GM23338 (cell line): Measurements from ENCODE around the gene TRIM44. TPM values are rescaled to one million over a fixed set of nuclear protein-coding genes. Genes with fewer than 3 reads are reported as not detected.

ENCODE experiments used
- ATAC-seq: fragments of 200-7000 bp; cut with Tn5 transposase; 3 replicates; pipeline ENCODE4 v1.9.1; 2020
- DNase-seq: peaks from one replicate; pipeline ENCODE4 v3.0.0-alpha.2; 2015; ENCODE audit warnings: low spot score
- H2AFZ ChIP-seq: fragments of 200-600 bp; sonication (generic); 2 replicates; pipeline ENCODE4 v1.8.0; 2016; ENCODE audit warnings: antibody characterized with exemption, mild to moderate bottlenecking, moderate library complexity
- H3F3A ChIP-seq: fragments of 200-600 bp; sonication (generic); replicated peaks from 2 replicates; pipeline ENCODE4 v1.8.0; 2017; ENCODE audit warnings: antibody characterized with exemption, mixed run types, low read depth
- H3K27ac ChIP-seq: fragments of 200-600 bp; sonication (generic); 2 replicates; pipeline ENCODE4 v1.6.1; 2016; ENCODE audit warnings: low read depth
- H3K27me3 ChIP-seq: fragments of 200-600 bp; sonication (generic); 2 replicates; pipeline ENCODE4 v1.8.0; 2016; ENCODE audit warnings: mild to moderate bottlenecking, mixed run types, moderate library complexity; ENCODE audit not compliant: insufficient read depth
- H3K36me3 ChIP-seq: fragments of 200-600 bp; sonication (generic); 2 replicates; pipeline ENCODE4 v1.8.0; 2016; ENCODE audit warnings: mild to moderate bottlenecking; ENCODE audit not compliant: insufficient read depth
- H3K4me1 ChIP-seq: fragments of 200-600 bp; sonication (generic); 2 replicates; pipeline ENCODE4 v1.8.0; 2016; ENCODE audit warnings: mild to moderate bottlenecking, moderate library complexity; ENCODE audit not compliant: insufficient read depth
- H3K4me2 ChIP-seq: fragments of 200-600 bp; sonication (generic); 2 replicates; pipeline ENCODE4 v1.7.1; 2017; ENCODE audit warnings: mixed run types
- H3K4me3 ChIP-seq: fragments of 200-600 bp; sonication (generic); 2 replicates; pipeline ENCODE4 v1.6.1; 2016; ENCODE audit warnings: mixed run types
- H3K79me2 ChIP-seq: fragments of 200-600 bp; sonication (generic); replicated peaks from 2 replicates; pipeline ENCODE4 v1.8.0; 2017; ENCODE audit warnings: mild to moderate bottlenecking; ENCODE audit not compliant: insufficient read depth
- H3K9me2 ChIP-seq: fragments of 200-600 bp; sonication (generic); 2 replicates; pipeline ENCODE4 v1.8.0; 2017; ENCODE audit not compliant: insufficient read depth
- H4K20me1 ChIP-seq: fragments of 200-600 bp; sonication (generic); replicated peaks from 2 replicates; pipeline ENCODE4 v1.8.0; 2017; ENCODE audit warnings: mild to moderate bottlenecking; ENCODE audit not compliant: insufficient read depth
- H3K27ac Mint-ChIP-seq: 2 replicates; pipeline ENCODE4 v1.8.0; 2020; ENCODE audit warnings: inconsistent platforms, mild to moderate bottlenecking, moderate library complexity, mixed read lengths
- H3K27me3 Mint-ChIP-seq: 3 replicates; pipeline ENCODE4 v1.8.0; 2022; ENCODE audit warnings: low read depth, mild to moderate bottlenecking, moderate library complexity, mixed read lengths, inconsistent platforms; ENCODE audit not compliant: insufficient read depth, poor library complexity
- H3K36me3 Mint-ChIP-seq: 3 replicates; pipeline ENCODE4 v1.8.0; 2021; ENCODE audit warnings: low read depth, mild to moderate bottlenecking, inconsistent platforms, moderate library complexity, mixed read lengths
- H3K4me1 Mint-ChIP-seq: 3 replicates; pipeline ENCODE4 v1.8.0; 2020; ENCODE audit warnings: mild to moderate bottlenecking, inconsistent platforms, mixed read lengths
- H3K4me3 Mint-ChIP-seq: 3 replicates; pipeline ENCODE4 v1.8.0; 2021; ENCODE audit warnings: moderate library complexity, mild to moderate bottlenecking, inconsistent platforms, mixed read lengths
- H3K9me3 Mint-ChIP-seq: 3 replicates; pipeline ENCODE4 v1.8.0; 2020; ENCODE audit warnings: moderate library complexity, mild to moderate bottlenecking, inconsistent platforms, mixed read lengths
- CREB1 ChIP-seq: fragments of 250-450 bp; sonication (Bioruptor Pico); IDR thresholded peaks from 2 replicates; pipeline ENCODE4 v1.5.0; 2020; ENCODE audit warnings: low read depth, mild to moderate bottlenecking, moderate library complexity
- CTCF ChIP-seq, 2 experiments: fragments of 200-600 bp in 1 of 2; sonication (generic) in 1 of 2; conservative IDR thresholded peaks; 2 replicates each; pipeline versions ENCODE4 v1.5.1 to v1.6.1; 2016 to 2017; ENCODE audit warnings: antibody characterized with exemption in 2 of 2, low read depth in 2 of 2, mild to moderate bottlenecking in 2 of 2, moderate library complexity in 1 of 2
- ETS1 ChIP-seq: IDR thresholded peaks from 2 replicates; pipeline ENCODE4 v1.6.1; 2016; ENCODE audit warnings: antibody characterized with exemption
- EZH2 ChIP-seq: fragments of 200-600 bp; sonication (generic); IDR thresholded peaks from one replicate; pipeline ENCODE4 v1.8.0; 2017; ENCODE audit warnings: antibody characterized with exemption, mild to moderate bottlenecking, low read depth; ENCODE audit not compliant: unreplicated experiment
- EZH2phosphoT487 ChIP-seq: fragments of 200-600 bp; sonication (generic); IDR thresholded peaks from one replicate; pipeline ENCODE4 v1.8.1; 2018; ENCODE audit warnings: antibody characterized with exemption; ENCODE audit not compliant: unreplicated experiment
- JUNB ChIP-seq: IDR thresholded peaks from one replicate; pipeline ENCODE4 v1.6.1; 2016; ENCODE audit warnings: antibody characterized with exemption; ENCODE audit not compliant: unreplicated experiment
- NANOG ChIP-seq: IDR thresholded peaks from 2 replicates; pipeline ENCODE4 v1.6.1; 2016; ENCODE audit warnings: antibody characterized with exemption, borderline replicate concordance
- POLR2AphosphoS5 ChIP-seq: IDR thresholded peaks from 2 replicates; pipeline ENCODE4 v1.6.1; 2016; ENCODE audit warnings: antibody characterized with exemption, low read depth
- REST ChIP-seq: IDR thresholded peaks from one replicate; pipeline ENCODE4 v1.6.1; 2018; ENCODE audit warnings: antibody characterized with exemption; ENCODE audit not compliant: unreplicated experiment
- STAT1 ChIP-seq: IDR thresholded peaks from one replicate; pipeline ENCODE4 v1.6.1; 2016; ENCODE audit warnings: antibody characterized with exemption; ENCODE audit not compliant: unreplicated experiment
- ZNF114 ChIP-seq: fragments of 250-450 bp; sonication (Bioruptor Pico); IDR thresholded peaks from 2 replicates; pipeline ENCODE4 v1.5.0; 2020; ENCODE audit warnings: mild to moderate bottlenecking, moderate library complexity
- polyA plus RNA-seq: library from polyadenylated mRNA; unstranded; fragments of >200 nt; fragmentation: Nextera tagmentation; extraction: Ambion mirVana; gene quantifications from 2 replicates; pipeline ENCODE4 v1.2.1, GENCODE V29; 2016
- total RNA-seq: library from RNA; depleted of rRNA; stranded (reverse); fragments of >200 nt; shearing (Covaris generic); gene quantifications from 2 replicates; pipeline ENCODE4 v1.2.3, GENCODE V29; 2014
- TF ChIP-seq, protein P1 (sequence below): fragments of 250-450 bp; sonication (Bioruptor Pico); IDR thresholded peaks from 2 replicates; pipeline ENCODE4 v1.5.0; 2020; ENCODE audit warnings: mild to moderate bottlenecking, moderate library complexity

Gene TRIM44
- total and polyA plus RNA-seq, 2 experiments from 2014 or later: 10.3 to 10.4 TPM

DNA sequence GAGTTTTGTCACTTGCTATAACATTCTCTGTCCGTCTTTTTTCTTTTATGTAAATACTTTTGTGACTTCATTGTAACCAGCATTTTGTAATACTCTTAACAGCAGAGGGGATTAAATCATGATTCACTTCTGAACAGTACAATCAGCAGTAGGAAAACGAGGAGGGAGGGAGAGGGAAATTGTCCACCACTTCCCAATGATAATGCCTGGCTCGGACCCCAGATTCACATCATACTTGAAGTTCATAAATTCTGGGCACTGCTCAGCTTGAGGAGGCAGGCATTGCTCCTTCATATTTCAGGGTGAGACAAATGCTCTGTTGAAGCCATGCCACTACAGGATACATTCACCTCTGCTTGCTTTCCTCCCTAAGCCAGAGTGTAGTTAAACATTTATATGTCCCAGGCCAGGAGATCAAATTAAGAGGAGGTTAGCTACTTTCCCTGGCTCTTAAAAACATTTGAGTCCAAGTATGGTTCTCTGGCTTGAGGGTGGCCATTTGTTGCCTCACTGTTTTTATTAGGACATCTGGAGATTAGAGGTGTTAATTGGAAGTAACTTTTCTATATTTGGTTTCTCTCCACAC is 152.2 kb downstream of the TRIM44 start:
- H3F3A ChIP-seq: no peaks in the 10 kb centered on the region
- H3K4me3 ChIP-seq: no peak overlapping the region
- no peaks in the 10 kb centered on the region for H3K4me1 ChIP-seq
- H3K79me2 ChIP-seq: no peaks in the 10 kb centered on the region
- H3K36me3 ChIP-seq: no peaks in the 10 kb centered on the region
- no peaks in the 10 kb centered on the region; the same call in 1 of the 2 replicates for H4K20me1 ChIP-seq
- Mint-ChIP-seq H3K27ac (no peak overlapping the region), H3K4me3 (no peak overlapping the region), H3K27me3 (no peaks in the 10 kb centered on the region), H3K9me3 (no peaks in the 10 kb centered on the region), H3K4me1 (peaks cover 5% of the 10 kb centered on the region; the same call in 1 of the 3 replicates), H3K36me3 (no peaks in the 10 kb centered on the region)
- ATAC-seq (no peak), DNase-seq (no peak)
- no peaks in the 10 kb centered on the region for H3K27me3 ChIP-seq
- no peak for TF ChIP-seq EZH2
- no peak for TF ChIP-seq ETS1
- TF ChIP-seq STAT1: no peak
- TF ChIP-seq REST: no peak
- no peak for TF ChIP-seq POLR2AphosphoS5
- TF ChIP-seq CREB1 (CRISPR knock-in tag): no peak
- no peak for TF ChIP-seq CTCF (conservative IDR thresholded peaks at IDR 0.05; ENCODE audit: low read depth in 2 of 2)
- TF ChIP-seq EZH2phosphoT487: no peak
- TF ChIP-seq, protein P1, sequence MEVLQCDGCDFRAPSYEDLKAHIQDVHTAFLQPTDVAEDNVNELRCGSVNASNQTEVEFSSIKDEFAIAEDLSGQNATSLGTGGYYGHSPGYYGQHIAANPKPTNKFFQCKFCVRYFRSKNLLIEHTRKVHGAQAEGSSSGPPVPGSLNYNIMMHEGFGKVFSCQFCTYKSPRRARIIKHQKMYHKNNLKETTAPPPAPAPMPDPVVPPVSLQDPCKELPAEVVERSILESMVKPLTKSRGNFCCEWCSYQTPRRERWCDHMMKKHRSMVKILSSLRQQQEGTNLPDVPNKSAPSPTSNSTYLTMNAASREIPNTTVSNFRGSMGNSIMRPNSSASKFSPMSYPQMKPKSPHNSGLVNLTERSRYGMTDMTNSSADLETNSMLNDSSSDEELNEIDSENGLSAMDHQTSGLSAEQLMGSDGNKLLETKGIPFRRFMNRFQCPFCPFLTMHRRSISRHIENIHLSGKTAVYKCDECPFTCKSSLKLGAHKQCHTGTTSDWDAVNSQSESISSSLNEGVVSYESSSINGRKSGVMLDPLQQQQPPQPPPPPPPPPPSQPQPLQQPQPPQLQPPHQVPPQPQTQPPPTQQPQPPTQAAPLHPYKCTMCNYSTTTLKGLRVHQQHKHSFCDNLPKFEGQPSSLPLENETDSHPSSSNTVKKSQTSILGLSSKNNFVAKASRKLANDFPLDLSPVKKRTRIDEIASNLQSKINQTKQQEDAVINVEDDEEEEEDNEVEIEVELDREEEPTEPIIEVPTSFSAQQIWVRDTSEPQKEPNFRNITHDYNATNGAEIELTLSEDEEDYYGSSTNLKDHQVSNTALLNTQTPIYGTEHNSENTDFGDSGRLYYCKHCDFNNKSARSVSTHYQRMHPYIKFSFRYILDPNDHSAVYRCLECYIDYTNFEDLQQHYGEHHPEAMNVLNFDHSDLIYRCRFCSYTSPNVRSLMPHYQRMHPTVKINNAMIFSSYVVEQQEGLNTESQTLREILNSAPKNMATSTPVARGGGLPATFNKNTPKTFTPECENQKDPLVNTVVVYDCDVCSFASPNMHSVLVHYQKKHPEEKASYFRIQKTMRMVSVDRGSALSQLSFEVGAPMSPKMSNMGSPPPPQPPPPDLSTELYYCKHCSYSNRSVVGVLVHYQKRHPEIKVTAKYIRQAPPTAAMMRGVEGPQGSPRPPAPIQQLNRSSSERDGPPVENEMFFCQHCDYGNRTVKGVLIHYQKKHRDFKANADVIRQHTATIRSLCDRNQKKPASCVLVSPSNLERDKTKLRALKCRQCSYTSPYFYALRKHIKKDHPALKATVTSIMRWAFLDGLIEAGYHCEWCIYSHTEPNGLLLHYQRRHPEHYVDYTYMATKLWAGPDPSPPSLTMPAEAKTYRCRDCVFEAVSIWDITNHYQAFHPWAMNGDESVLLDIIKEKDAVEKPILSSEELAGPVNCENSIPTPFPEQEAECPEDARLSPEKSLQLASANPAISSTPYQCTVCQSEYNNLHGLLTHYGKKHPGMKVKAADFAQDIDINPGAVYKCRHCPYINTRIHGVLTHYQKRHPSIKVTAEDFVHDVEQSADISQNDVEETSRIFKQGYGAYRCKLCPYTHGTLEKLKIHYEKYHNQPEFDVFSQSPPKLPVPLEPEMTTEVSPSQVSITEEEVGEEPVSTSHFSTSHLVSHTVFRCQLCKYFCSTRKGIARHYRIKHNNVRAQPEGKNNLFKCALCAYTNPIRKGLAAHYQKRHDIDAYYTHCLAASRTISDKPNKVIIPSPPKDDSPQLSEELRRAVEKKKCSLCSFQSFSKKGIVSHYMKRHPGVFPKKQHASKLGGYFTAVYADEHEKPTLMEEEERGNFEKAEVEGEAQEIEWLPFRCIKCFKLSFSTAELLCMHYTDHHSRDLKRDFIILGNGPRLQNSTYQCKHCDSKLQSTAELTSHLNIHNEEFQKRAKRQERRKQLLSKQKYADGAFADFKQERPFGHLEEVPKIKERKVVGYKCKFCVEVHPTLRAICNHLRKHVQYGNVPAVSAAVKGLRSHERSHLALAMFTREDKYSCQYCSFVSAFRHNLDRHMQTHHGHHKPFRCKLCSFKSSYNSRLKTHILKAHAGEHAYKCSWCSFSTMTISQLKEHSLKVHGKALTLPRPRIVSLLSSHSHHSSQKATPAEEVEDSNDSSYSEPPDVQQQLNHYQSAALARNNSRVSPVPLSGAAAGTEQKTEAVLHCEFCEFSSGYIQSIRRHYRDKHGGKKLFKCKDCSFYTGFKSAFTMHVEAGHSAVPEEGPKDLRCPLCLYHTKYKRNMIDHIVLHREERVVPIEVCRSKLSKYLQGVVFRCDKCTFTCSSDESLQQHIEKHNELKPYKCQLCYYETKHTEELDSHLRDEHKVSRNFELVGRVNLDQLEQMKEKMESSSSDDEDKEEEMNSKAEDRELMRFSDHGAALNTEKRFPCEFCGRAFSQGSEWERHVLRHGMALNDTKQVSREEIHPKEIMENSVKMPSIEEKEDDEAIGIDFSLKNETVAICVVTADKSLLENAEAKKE (CRISPR knock-in tag): no peak
- TF ChIP-seq ZNF114 (CRISPR knock-in tag): no peak
- TF ChIP-seq NANOG: no peak
- TF ChIP-seq JUNB: no peak
- no peak overlapping the region for H3K4me2 ChIP-seq
- H2AFZ ChIP-seq: no peak overlapping the region
- no peak overlapping the region for H3K27ac ChIP-seq
- no peaks in the 10 kb centered on the region for H3K9me2 ChIP-seq
